ENCODE data around the gene GNAZ.

The GNAZ gene

GRCh38 chr22:23094695-23095681, 24.7 kb downstream of the GNAZ start:
- DNase-seq = no peak

DNA sequence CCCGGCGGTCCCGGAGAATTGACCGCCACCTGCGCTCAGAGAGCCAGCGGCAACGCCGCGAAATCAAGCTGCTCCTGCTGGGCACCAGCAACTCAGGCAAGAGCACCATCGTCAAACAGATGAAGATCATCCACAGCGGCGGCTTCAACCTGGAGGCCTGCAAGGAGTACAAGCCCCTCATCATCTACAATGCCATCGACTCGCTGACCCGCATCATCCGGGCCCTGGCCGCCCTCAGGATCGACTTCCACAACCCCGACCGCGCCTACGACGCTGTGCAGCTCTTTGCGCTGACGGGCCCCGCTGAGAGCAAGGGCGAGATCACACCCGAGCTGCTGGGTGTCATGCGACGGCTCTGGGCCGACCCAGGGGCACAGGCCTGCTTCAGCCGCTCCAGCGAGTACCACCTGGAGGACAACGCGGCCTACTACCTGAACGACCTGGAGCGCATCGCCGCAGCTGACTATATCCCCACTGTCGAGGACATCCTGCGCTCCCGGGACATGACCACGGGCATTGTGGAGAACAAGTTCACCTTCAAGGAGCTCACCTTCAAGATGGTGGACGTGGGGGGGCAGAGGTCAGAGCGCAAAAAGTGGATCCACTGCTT, 25.5 kb downstream of the GNAZ start:
- DNase-seq = no peak

GRCh38 chr22:23097412-23098229, 27.3 kb downstream of the GNAZ start:
- DNase-seq = no peak

- DNase-seq = no peak
These were observed 27.9 kb downstream of the GNAZ start for GRCh38 chr22:23098230-23098705.

GRCh38 chr22:23098718-23099530, 28.6 kb downstream of the GNAZ start:
- no peak for DNase-seq

DNA sequence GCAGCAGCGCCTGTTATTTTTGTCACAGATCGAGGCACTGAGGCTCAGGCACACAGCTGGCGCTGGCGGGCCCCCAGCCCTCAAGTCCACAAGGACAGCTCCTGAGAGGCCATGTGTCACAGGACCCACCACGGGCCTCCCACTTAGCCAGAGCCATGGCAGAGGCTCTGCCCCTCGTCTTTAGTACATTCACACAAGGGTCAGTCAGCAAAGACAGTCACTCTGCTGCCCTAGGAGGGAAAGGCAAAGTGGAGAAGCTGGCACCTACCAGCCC, 29.1 kb downstream of the GNAZ start:
- no peak for DNase-seq

GRCh38 chr22:23100124-23100801, 29.9 kb downstream of the GNAZ start:
- DNase-seq = no peak

DNA sequence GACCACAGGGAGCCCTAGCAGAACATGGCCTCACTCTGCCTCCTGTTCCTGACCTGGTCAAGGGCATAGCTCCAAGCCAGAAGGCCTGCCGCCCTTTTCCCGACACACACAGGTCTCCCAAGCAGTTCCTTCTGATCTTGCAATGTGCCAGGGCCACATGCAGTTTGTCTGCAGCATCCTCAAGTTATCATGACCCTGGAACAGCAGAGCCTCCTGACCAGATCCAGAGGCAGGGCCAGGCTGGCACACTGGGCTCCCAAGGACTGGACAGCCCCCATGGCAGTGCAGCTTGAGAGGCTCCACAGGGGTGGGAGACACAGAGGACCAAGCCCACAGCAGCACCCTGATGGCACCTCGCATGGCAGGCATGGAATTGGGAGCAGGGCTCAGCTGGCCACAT, 31.2 kb downstream of the GNAZ start:
- no peak for DNase-seq

GRCh38 chr22:23102002-23102655, 31.8 kb downstream of the GNAZ start:
- no peak for DNase-seq

DNA sequence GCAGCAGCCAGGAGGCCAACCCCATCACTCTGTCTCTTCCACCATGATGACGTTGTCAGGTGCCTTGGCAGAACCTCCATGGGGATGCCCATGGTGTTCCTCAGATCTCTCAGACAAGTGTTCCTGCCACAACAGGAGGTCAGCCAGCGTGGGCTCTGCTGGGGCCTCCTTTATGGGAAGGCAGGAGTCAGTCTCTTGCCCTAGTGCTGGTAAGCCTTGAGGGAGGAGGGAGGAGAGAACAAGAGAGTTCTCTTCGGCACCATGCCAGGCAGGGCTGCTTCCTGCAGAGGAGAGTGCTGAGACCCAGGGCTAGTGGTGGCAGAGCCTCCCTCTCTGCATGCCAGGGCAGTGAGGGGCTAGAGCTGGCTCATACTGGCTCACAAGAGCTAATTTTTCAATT, 32.5 kb downstream of the GNAZ start:
- no peak for DNase-seq

- no peak for DNase-seq
These were observed 33.1 kb downstream of the GNAZ start for GRCh38 chr22:23103199-23103954.

- no peak for DNase-seq
These were observed 34.1 kb downstream of the GNAZ start for GRCh38 chr22:23104187-23104971.

DNA sequence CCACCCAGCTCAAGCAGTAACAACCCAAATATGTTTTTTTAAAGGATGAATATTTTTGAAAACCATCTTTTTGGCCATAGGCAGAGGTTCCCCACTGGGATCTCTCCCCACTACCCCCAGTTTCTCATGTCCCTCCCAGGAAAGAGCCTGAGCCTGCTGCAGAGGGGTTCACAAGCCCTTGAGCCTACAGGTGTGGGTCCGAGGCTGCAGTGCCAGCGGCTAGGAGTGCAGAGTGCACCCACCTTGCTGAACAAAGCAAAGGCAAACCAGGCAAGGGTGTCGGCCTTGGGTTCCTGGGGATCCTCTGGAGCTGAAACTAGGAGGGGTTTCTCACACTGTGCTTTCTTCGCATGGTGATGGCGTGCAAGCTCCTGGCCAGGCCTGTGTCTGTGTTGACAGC, 35.0 kb downstream of the GNAZ start:
- no peak for DNase-seq

- no peak for DNase-seq
These were observed 35.6 kb downstream of the GNAZ start for GRCh38 chr22:23105919-23106318.

DNA sequence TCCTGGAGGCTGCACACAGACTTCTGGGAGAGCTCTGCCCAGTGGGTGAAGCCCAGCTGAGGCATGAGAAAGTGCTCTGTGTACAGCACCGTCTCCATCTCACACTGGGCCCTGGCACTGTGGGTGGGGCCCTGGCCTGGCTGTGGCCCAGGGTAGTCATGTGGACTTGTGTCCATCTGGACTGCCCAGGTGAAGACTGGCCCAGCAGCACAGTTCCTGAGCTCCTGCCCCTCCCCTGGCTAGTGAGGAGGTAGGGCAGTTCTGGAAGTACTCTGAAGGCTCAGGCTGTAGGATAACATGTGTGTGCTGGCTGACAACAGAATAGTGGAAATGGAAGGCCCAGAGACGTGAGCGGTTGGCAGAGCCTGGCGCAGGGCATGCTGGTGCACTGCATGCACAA, 36.0 kb downstream of the GNAZ start:
- DNase-seq = no peak

GRCh38 chr22:23106906-23107367, 36.6 kb downstream of the GNAZ start:
- DNase-seq = no peak

- no peak for DNase-seq
These were observed 37.3 kb downstream of the GNAZ start for GRCh38 chr22:23107487-23108248.

- DNase-seq = no peak
These were observed 38.1 kb downstream of the GNAZ start for GRCh38 chr22:23108249-23109078.
